IMR-90 (cell line): ENCODE results near the gene CSF1. TPM values are rescaled to one million over a fixed set of nuclear protein-coding genes. Genes with fewer than 3 reads are reported as not detected.

Experiments used
- ATAC-seq: fragments of 200-7000 bp; cut with Tn5 transposase; 2 replicates; pipeline ENCODE4 v1.9.1; 2020; ENCODE audit warnings: low read depth, mild to moderate bottlenecking, moderate library complexity
- BruUV-seq: library from RNA; stranded (reverse); fragments of 400-500 nt; replicated peaks from 2 replicates; lab custom pipeline; 2021; lab: Mats Ljungman, UMichigan
- CTCF ChIA-PET: fragments of 300-600 bp; formaldehyde crosslinking; extraction: SDS; loops from one replicate; lab custom pipeline; 2021; ENCODE audit warnings: antibody characterized with exemption; lab: Yijun Ruan, JAX
- POLR2A ChIA-PET: fragments of 300-600 bp; sonication (Branson Sonifier 250); formaldehyde crosslinking; loops from one replicate; lab custom pipeline; 2022; ENCODE audit warnings: antibody characterized with exemption; ENCODE audit not compliant: unreplicated experiment; lab: Charles Lee
- DNase-seq: peaks from one replicate; pipeline ENCODE4 v3.0.0; 2013
- H2AFZ ChIP-seq: replicated peaks from 2 replicates; pipeline ENCODE3; 2013; ENCODE audit warnings: low read length, mild to moderate bottlenecking; ENCODE audit not compliant: poor library complexity
- H2AK5ac ChIP-seq: 2 replicates; pipeline ENCODE4 v1.6.1; 2013; ENCODE audit warnings: low read depth, low read length, inconsistent platforms
- H2AK9ac ChIP-seq: replicated peaks from 2 replicates; pipeline ENCODE3; 2013; ENCODE audit warnings: mild to moderate bottlenecking, low read depth, low read length, moderate library complexity; ENCODE audit not compliant: poor library complexity
- H2BK120ac ChIP-seq: 2 replicates; pipeline ENCODE4 v1.6.1; 2013; ENCODE audit warnings: low read depth, low read length, inconsistent platforms
- H2BK15ac ChIP-seq: 3 replicates; pipeline ENCODE4 v1.6.1; 2013; ENCODE audit warnings: low read depth, low read length, inconsistent platforms
- H2BK20ac ChIP-seq: 2 replicates; pipeline ENCODE4 v1.6.1; 2013; ENCODE audit warnings: low read depth, mild to moderate bottlenecking, inconsistent platforms, low read length, moderate library complexity
- H2BK5ac ChIP-seq: 2 replicates; pipeline ENCODE4 v1.6.1; 2013; ENCODE audit warnings: mild to moderate bottlenecking, low read depth, low read length, inconsistent platforms; ENCODE audit not compliant: poor library complexity, severe bottlenecking
- H3K14ac ChIP-seq: replicated peaks from 2 replicates; pipeline ENCODE4 v1.6.1; 2013; ENCODE audit warnings: low read depth, low read length, inconsistent platforms
- H3K18ac ChIP-seq: 2 replicates; pipeline ENCODE4 v1.6.1; 2013; ENCODE audit warnings: low read depth, low read length, control low read depth
- H3K23ac ChIP-seq: 2 replicates; pipeline ENCODE4 v1.6.1; 2013; ENCODE audit warnings: low read depth, low read length, inconsistent platforms
- H3K27ac ChIP-seq: 2 replicates; pipeline ENCODE4 v1.5.1; 2013; ENCODE audit warnings: mild to moderate bottlenecking, control low read depth, low read length; ENCODE audit not compliant: insufficient read depth
- H3K27me3 ChIP-seq: 2 replicates; pipeline ENCODE4 v1.6.1; 2013; ENCODE audit warnings: low read length; ENCODE audit not compliant: control insufficient read depth, insufficient read depth
- H3K36me3 ChIP-seq: 2 replicates; pipeline ENCODE4 v1.6.1; 2013; ENCODE audit warnings: low read length, mixed read lengths; ENCODE audit not compliant: control insufficient read depth, insufficient read depth
- H3K4ac ChIP-seq: 2 replicates; pipeline ENCODE4 v1.6.1; 2013; ENCODE audit warnings: low read depth, low read length, inconsistent platforms
- H3K4me1 ChIP-seq: 2 replicates; pipeline ENCODE4 v1.6.1; 2013; ENCODE audit warnings: low read length, mixed read lengths; ENCODE audit not compliant: control insufficient read depth, insufficient read depth
- H3K4me2 ChIP-seq: 2 replicates; pipeline ENCODE4 v1.6.1; 2013; ENCODE audit warnings: low read depth, mild to moderate bottlenecking, control low read depth, low read length, moderate library complexity
- H3K4me3 ChIP-seq: 2 replicates; pipeline ENCODE4 v1.5.1; 2013; ENCODE audit warnings: low read depth, mild to moderate bottlenecking, control low read depth, low read length, moderate library complexity; ENCODE audit not compliant: insufficient read depth
- H3K56ac ChIP-seq: 2 replicates; pipeline ENCODE4 v1.6.1; 2013; ENCODE audit warnings: low read length, inconsistent platforms; ENCODE audit not compliant: insufficient read depth; ENCODE audit errors: extremely low read depth
- H3K79me1 ChIP-seq, 2 experiments: 2 replicates each; pipeline ENCODE4 v1.6.1; 2013; ENCODE audit warnings: low read length in 2 of 2, inconsistent platforms in 1 of 2, low read depth in 1 of 2
- H3K9ac ChIP-seq: 2 replicates; pipeline ENCODE4 v1.6.1; 2013; ENCODE audit warnings: low read depth, low read length, control low read depth
- H3K9me1 ChIP-seq: 2 replicates; pipeline ENCODE4 v1.6.1; 2013; ENCODE audit warnings: low read length, inconsistent platforms; ENCODE audit not compliant: insufficient read depth
- H3K9me3 ChIP-seq: 2 replicates; pipeline ENCODE4 v1.6.1; 2013; ENCODE audit warnings: low read length; ENCODE audit not compliant: control insufficient read depth, insufficient read depth
- H4K20me1 ChIP-seq: 2 replicates; pipeline ENCODE4 v1.6.1; 2013; ENCODE audit warnings: low read length, inconsistent platforms; ENCODE audit not compliant: insufficient read depth
- H4K5ac ChIP-seq: 2 replicates; pipeline ENCODE4 v1.6.1; 2013; ENCODE audit warnings: mild to moderate bottlenecking, low read depth, low read length, control low read depth
- H4K8ac ChIP-seq, 2 experiments: 2 replicates each; pipeline ENCODE4 v1.6.1; 2013; ENCODE audit warnings: low read depth in 2 of 2, low read length in 2 of 2, control low read depth in 1 of 2, inconsistent platforms in 1 of 2
- H4K91ac ChIP-seq: 2 replicates; pipeline ENCODE4 v1.6.1; 2013; ENCODE audit warnings: low read depth, low read length, inconsistent platforms; ENCODE audit not compliant: insufficient read depth
- CEBPB ChIP-seq: IDR thresholded peaks from 2 replicates; pipeline ENCODE4 v1.6.1; 2012; ENCODE audit warnings: low read depth, low read length, improper control_type of control experiment
- RAD21 ChIP-seq: IDR thresholded peaks from 2 replicates; pipeline ENCODE4 v1.6.1; 2012; ENCODE audit warnings: low read length, improper control_type of control experiment
- WGBS, 2 experiments: methylation state at CpG; one replicate each; pipeline versions ENCODE4 v1.1.5 to v1.1.7; 2013; ENCODE audit warnings: missing lambda C conversion rate in 2 of 2; ENCODE audit not compliant: insufficient read length in 1 of 2; ENCODE audit errors: extremely low coverage in 2 of 2; 5-methylcytosine and 5-hydroxymethylcytosine counted together
- dilution Hi-C: fragments of 300-500 bp; cut with HindIII; formaldehyde crosslinking; loops from one replicate; pipeline ENCODE4 v1.14.3; 2018; ENCODE audit warnings: low sequenced_read_pairs; ENCODE audit not compliant: unreplicated experiment
- in situ Hi-C: fragments of 300-500 bp; cut with MboI; formaldehyde crosslinking; loops from 3 replicates; pipeline ENCODE4 v1.14.3; 2019; ENCODE audit warnings: low sequenced_read_pairs, inconsistent platforms, mixed read lengths
- intact Hi-C: fragments of 100-400 bp; cut with micrococcal nuclease; formaldehyde crosslinking; loops from 2 replicates; pipeline ENCODE4 v1.10.0; 2022
- polyA plus RNA-seq, 3 experiments: library from polyadenylated mRNA; depleted of rRNA; stranded (reverse); fragments of >200 nt; gene quantifications; 2 replicates each; pipeline ENCODE4 v1.2.3, GENCODE V29; 2012; ENCODE audit warnings: low replicate concordance in 1 of 3
- total RNA-seq: library from RNA; depleted of rRNA; stranded (reverse); fragments of >200 nt; gene quantifications from 2 replicates; pipeline ENCODE4 v1.2.3, GENCODE V29; 2012

CSF1 gene
- total and polyA plus RNA-seq, 2 of the 4 experiments (the other 2 are of a cell fraction): 14.3 to 22.0 TPM

- Histone ChIP-seq H4K5ac (peak overlapping the region; percentile 78), H3K4me1 (peaks cover 36% of the 10 kb centered on the region), H3K9ac (no peak overlapping the region), H3K56ac (no peak overlapping the region), H3K27me3 (no peaks in the 10 kb centered on the region), H3K36me3 (no peaks in the 10 kb centered on the region), H2BK15ac (peak overlapping the region; percentile 82; the same call in 2 of the 3 replicates), H4K91ac (peak overlapping the region; percentile 88), H3K4me2 (no peak overlapping the region), H3K79me1 (no peaks in the 10 kb centered on the region), H3K9me3 (no peaks in the 10 kb centered on the region), H3K27ac (peak overlapping the region; percentile 31), H3K9me1 (peaks cover 18% of the 10 kb centered on the region), H3K18ac (peak overlapping the region; percentile 88), H2BK20ac (peak overlapping the region; percentile 95), H3K14ac (peak overlapping the region; percentile 86), H4K20me1 (no peaks in the 10 kb centered on the region), H2AFZ (no peak overlapping the region), H2AK9ac (peak overlapping the region; percentile 7), H2BK120ac (peak overlapping the region; percentile 86), H3K23ac (peak overlapping the region; percentile 28), H3K4me3 (no peak overlapping the region), H2AK5ac (peak overlapping the region; percentile 78), H4K8ac (peak overlapping the region; percentile 48 to 71), H2BK5ac (peak overlapping the region; percentile 37), H3K4ac (peak overlapping the region; percentile 82)
- BruUV-seq: no TSS peak
- ATAC-seq: no peak
- peak; percentile 29 for DNase-seq
- intact Hi-C loops: loop anchor here (2.0 kb wide), 1 partner anchor 111 kb away; the partner anchor contains the start of gene AHCYL1
- ChIA-PET POLR2A (no interaction called here), CTCF (interaction anchor here (1.0 kb wide), 1 partner anchor 111 kb away, joined by 3 read pairs; the partner anchor contains the start of gene AHCYL1)
- TF ChIP-seq RAD21 (no peak), CEBPB (peak; percentile 95)
- dilution Hi-C loops: no loop called here
- no CpG with 5 or more reads among the region's 3 CpGs for WGBS, 2 experiments
- in situ Hi-C loops: no loop called here
These were observed 37.1 kb upstream of the CSF1 start for GRCh38 chr1:109873278-109874175.
